Peyer's patch (tissue), 4 donors: Measurements from ENCODE around the gene NBPF26. TPM values are rescaled to one million over a fixed set of nuclear protein-coding genes. Genes with fewer than 3 reads are reported as not detected.
"Not testable (repeated sequence)": the region's sequence is repeated elsewhere in the genome, so short reads cannot be mapped to it uniquely, and the experiment has no call there.

Experiments used
- DNase-seq, 3 donors: peaks; one replicate each; pipeline ENCODE4 v3.0.0-alpha.2; 2017 to 2019
- H3K27ac ChIP-seq, 4 donors: fragments of 200-600 bp; sonication (generic); one replicate each; pipeline ENCODE4 v1.5.1; 2016 to 2019
- H3K27me3 ChIP-seq, 2 donors: fragments of 200-600 bp; sonication (generic); one replicate each; pipeline ENCODE4 v1.5.1; 2019
- H3K36me3 ChIP-seq, 3 donors: fragments of 200-600 bp; sonication (generic); one replicate each; pipeline ENCODE4 v1.5.1; 2016 to 2019
- H3K4me1 ChIP-seq, 4 donors: fragments of 200-600 bp; sonication (generic); one replicate each; pipeline ENCODE4 v1.5.1; 2016 to 2019
- H3K4me3 ChIP-seq, 4 donors: fragments of 200-600 bp; sonication (generic); 1 replicate in 3 of 4; 2 replicates in 1 of 4; pipeline ENCODE4 v1.5.1; 2016 to 2019; ENCODE audit warnings: mild to moderate bottlenecking in 1 of 4
- H3K9me3 ChIP-seq, 4 donors: fragments of 200-600 bp; sonication (generic); one replicate each; pipeline ENCODE4 v1.5.1; 2016 to 2019; ENCODE audit warnings: mild to moderate bottlenecking in 1 of 4
- total RNA-seq, 4 donors: library from RNA; depleted of rRNA; stranded (reverse); fragments of >200 nt; gene quantifications; one replicate each; pipeline ENCODE4 v1.1.0, GENCODE V29; 2016
- TF ChIP-seq, protein P1 (sequence below), 6 experiments: fragments of 450-650 bp in 4 of 6; fragments of 200-600 bp in 2 of 6; sonication (generic) in 1 of 6; IDR thresholded peaks; one replicate each; pipeline ENCODE4 v1.5.1; 2017 to 2019; ENCODE audit warnings: antibody characterized with exemption in 6 of 6, mild to moderate bottlenecking in 3 of 6, moderate library complexity in 1 of 6

NBPF26 gene
- total RNA-seq, 4 donors from 2014 or later = 8.9 to 95.7 (median 18.2) TPM

GRCh38 chr1:120811822-120812221, 88.1 kb downstream of the NBPF26 start:
- TF ChIP-seq, protein P1, sequence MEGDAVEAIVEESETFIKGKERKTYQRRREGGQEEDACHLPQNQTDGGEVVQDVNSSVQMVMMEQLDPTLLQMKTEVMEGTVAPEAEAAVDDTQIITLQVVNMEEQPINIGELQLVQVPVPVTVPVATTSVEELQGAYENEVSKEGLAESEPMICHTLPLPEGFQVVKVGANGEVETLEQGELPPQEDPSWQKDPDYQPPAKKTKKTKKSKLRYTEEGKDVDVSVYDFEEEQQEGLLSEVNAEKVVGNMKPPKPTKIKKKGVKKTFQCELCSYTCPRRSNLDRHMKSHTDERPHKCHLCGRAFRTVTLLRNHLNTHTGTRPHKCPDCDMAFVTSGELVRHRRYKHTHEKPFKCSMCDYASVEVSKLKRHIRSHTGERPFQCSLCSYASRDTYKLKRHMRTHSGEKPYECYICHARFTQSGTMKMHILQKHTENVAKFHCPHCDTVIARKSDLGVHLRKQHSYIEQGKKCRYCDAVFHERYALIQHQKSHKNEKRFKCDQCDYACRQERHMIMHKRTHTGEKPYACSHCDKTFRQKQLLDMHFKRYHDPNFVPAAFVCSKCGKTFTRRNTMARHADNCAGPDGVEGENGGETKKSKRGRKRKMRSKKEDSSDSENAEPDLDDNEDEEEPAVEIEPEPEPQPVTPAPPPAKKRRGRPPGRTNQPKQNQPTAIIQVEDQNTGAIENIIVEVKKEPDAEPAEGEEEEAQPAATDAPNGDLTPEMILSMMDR (IDR thresholded peaks at IDR 0.05) = peak in 3 of 6 experiments; percentile 38 to 45 (median 44)
- H3K36me3 ChIP-seq, DNase-seq, H3K27me3 ChIP-seq, H3K4me1 ChIP-seq, H3K27ac ChIP-seq, H3K9me3 ChIP-seq, H3K4me3 ChIP-seq: not testable (repeated sequence)

DNA sequence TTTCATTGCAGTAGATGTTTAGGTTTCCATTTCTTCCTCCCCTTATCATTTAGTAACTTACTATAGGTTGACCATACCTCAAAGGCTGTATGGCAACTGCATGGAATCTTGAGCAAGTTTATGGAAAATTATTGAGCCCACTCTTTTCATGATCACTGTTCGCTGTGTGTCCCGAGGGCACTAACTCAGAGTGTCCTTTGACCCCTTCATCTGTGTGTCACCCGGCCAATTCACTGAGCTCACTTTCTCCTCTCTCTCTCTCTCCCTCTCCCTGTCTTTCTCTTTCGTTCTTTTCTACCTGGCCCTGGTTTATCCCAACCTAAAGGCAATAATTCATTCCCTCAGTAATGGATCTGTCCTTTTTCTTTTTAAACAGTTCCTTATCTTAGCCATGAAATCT, 101.3 kb downstream of the NBPF26 start:
- H3K27me3 ChIP-seq, H3K4me1 ChIP-seq, DNase-seq, H3K9me3 ChIP-seq, H3K36me3 ChIP-seq, H3K4me3 ChIP-seq, H3K27ac ChIP-seq: not testable (repeated sequence)

GRCh38 chr1:120826623-120827022, 102.9 kb downstream of the NBPF26 start:
- not testable (repeated sequence) for H3K4me1 ChIP-seq, H3K27ac ChIP-seq, H3K36me3 ChIP-seq, H3K9me3 ChIP-seq, H3K27me3 ChIP-seq, DNase-seq, H3K4me3 ChIP-seq

- H3K4me1 ChIP-seq, H3K9me3 ChIP-seq, H3K27me3 ChIP-seq, H3K36me3 ChIP-seq: not testable (repeated sequence)
- H3K27ac ChIP-seq = peak overlapping the region in 2 of 4 donors; percentile 79 to 86
- TF ChIP-seq, protein P1 (IDR thresholded peaks at IDR 0.05) = peak in 2 of 6 experiments; percentile 5 to 42
- DNase-seq = peak in 2 of 3 donors; percentile 72 to 81
- H3K4me3 ChIP-seq = peak overlapping the region in 2 of 4 donors; percentile 56 to 59
These were observed 120.6 kb downstream of the NBPF26 start for GRCh38 chr1:120844186-120844944.

DNA sequence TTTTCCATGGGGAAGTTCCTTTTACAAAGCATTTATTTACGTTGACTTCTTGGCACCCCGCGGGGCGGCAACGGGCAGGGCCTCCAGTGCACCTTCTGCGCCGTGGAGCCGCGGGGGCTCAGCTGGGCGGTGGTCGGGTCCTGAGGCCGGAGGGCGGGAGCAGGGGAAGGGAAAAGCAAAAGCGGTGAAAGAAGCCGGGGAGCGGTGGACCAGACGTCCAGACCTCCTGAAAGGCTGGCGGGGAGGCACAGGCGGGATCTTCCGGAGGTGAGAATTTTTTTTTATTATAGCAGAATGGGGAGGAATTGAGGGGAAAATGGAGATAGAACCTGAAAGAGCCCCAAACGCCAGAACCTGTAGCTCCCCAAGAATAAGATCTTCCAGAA, 121.2 kb downstream of the NBPF26 start:
- H3K4me1 ChIP-seq, H3K27me3 ChIP-seq, H3K9me3 ChIP-seq, H3K36me3 ChIP-seq, DNase-seq: not testable (repeated sequence)
- H3K27ac ChIP-seq = peak overlapping the region in 1 of 4 donors; percentile 86
- peak overlapping the region in 2 of 4 donors; percentile 56 to 59 for H3K4me3 ChIP-seq

GRCh38 chr1:120849400-120850286, 125.9 kb downstream of the NBPF26 start:
- H3K4me3 ChIP-seq = peak overlapping the region in 2 of 4 donors; percentile 40 to 41
- H3K4me1 ChIP-seq, H3K9me3 ChIP-seq, H3K27me3 ChIP-seq, H3K36me3 ChIP-seq: not testable (repeated sequence)
- peak overlapping the region in 2 of 4 donors; percentile 82 to 83 for H3K27ac ChIP-seq
- peak in 2 of 3 donors; percentile 2 to 51 for DNase-seq

- not testable (repeated sequence) for H3K27me3 ChIP-seq, H3K4me1 ChIP-seq, H3K9me3 ChIP-seq, H3K36me3 ChIP-seq
- peak in 1 of 3 donors; percentile 34 for DNase-seq
- peak overlapping the region in 2 of 4 donors; percentile 40 to 41 for H3K4me3 ChIP-seq
- H3K27ac ChIP-seq = peak overlapping the region in 2 of 4 donors; percentile 82 to 83
These were observed 126.5 kb downstream of the NBPF26 start for GRCh38 chr1:120850287-120850536.

- peak overlapping the region in 2 of 4 donors; percentile 40 to 41 for H3K4me3 ChIP-seq
- not testable (repeated sequence) for H3K9me3 ChIP-seq, H3K27me3 ChIP-seq, H3K4me1 ChIP-seq, H3K36me3 ChIP-seq
- peak overlapping the region in 2 of 4 donors; percentile 82 to 83 for H3K27ac ChIP-seq
- peak in 2 of 3 donors; percentile 73 to 88 for DNase-seq
These were observed 127.0 kb downstream of the NBPF26 start for GRCh38 chr1:120850537-120851421.

DNA sequence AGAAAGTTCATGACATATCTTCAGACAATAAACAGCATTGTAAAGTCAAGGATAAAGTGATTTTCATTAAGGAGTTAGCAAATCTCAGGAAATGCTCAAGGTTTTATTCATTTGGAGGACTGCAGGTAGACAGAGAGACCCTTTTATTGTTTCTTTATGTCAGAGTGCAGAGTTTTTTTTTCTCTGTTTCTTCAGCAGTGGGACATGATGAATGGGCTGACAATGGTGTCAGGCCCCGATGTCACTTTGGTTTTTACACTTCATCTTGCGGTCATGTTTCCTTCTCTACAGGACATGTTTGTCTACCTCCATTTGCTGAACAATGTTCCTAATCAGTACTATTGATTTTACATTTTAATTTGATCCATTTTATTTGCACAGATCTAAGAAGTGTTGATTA, 134.4 kb downstream of the NBPF26 start:
- not testable (repeated sequence) for H3K4me1 ChIP-seq, DNase-seq, H3K4me3 ChIP-seq, H3K36me3 ChIP-seq, H3K27me3 ChIP-seq, H3K9me3 ChIP-seq, H3K27ac ChIP-seq

GRCh38 chr1:120859615-120860234, 136.0 kb downstream of the NBPF26 start:
- H3K27me3 ChIP-seq, H3K4me1 ChIP-seq, H3K9me3 ChIP-seq, DNase-seq, H3K4me3 ChIP-seq, H3K27ac ChIP-seq, H3K36me3 ChIP-seq: not testable (repeated sequence)

- not testable (repeated sequence) for H3K27ac ChIP-seq, H3K9me3 ChIP-seq, H3K4me3 ChIP-seq, H3K4me1 ChIP-seq, H3K36me3 ChIP-seq, H3K27me3 ChIP-seq, DNase-seq
These were observed 154.5 kb downstream of the NBPF26 start for GRCh38 chr1:120878206-120878605.

GRCh38 chr1:120880056-120880455, 156.3 kb downstream of the NBPF26 start:
- not testable (repeated sequence) for DNase-seq, H3K4me1 ChIP-seq, H3K4me3 ChIP-seq, H3K9me3 ChIP-seq, H3K27me3 ChIP-seq, H3K36me3 ChIP-seq, H3K27ac ChIP-seq
